IMR-90 (cell line): ENCODE data around the gene EMID1. TPM values are rescaled to one million over a fixed set of nuclear protein-coding genes. Genes with fewer than 3 reads are reported as not detected.
A peak's percentile ranks its signal among the peaks of the same experiment; 100 is the strongest.

Source experiments
- ATAC-seq: fragments of 200-7000 bp; cut with Tn5 transposase; 2 replicates; pipeline ENCODE4 v1.9.1; 2020; ENCODE audit warnings: low read depth, mild to moderate bottlenecking, moderate library complexity
- BruUV-seq: library from RNA; stranded (reverse); fragments of 400-500 nt; replicated peaks from 2 replicates; lab custom pipeline; 2021; lab: Mats Ljungman, UMichigan
- CTCF ChIA-PET: fragments of 300-600 bp; formaldehyde crosslinking; extraction: SDS; loops from one replicate; lab custom pipeline; 2021; ENCODE audit warnings: antibody characterized with exemption; lab: Yijun Ruan, JAX
- POLR2A ChIA-PET: fragments of 300-600 bp; sonication (Branson Sonifier 250); formaldehyde crosslinking; loops from one replicate; lab custom pipeline; 2022; ENCODE audit warnings: antibody characterized with exemption; ENCODE audit not compliant: unreplicated experiment; lab: Charles Lee
- DNase-seq: peaks from one replicate; pipeline ENCODE4 v3.0.0; 2013
- H2AFZ ChIP-seq: replicated peaks from 2 replicates; pipeline ENCODE3; 2013; ENCODE audit warnings: low read length, mild to moderate bottlenecking; ENCODE audit not compliant: poor library complexity
- H2AK5ac ChIP-seq: 2 replicates; pipeline ENCODE4 v1.6.1; 2013; ENCODE audit warnings: low read depth, low read length, inconsistent platforms
- H2AK9ac ChIP-seq: replicated peaks from 2 replicates; pipeline ENCODE3; 2013; ENCODE audit warnings: mild to moderate bottlenecking, low read depth, low read length, moderate library complexity; ENCODE audit not compliant: poor library complexity
- H2BK120ac ChIP-seq: 2 replicates; pipeline ENCODE4 v1.6.1; 2013; ENCODE audit warnings: low read depth, low read length, inconsistent platforms
- H2BK15ac ChIP-seq: 3 replicates; pipeline ENCODE4 v1.6.1; 2013; ENCODE audit warnings: low read depth, low read length, inconsistent platforms
- H2BK20ac ChIP-seq: 2 replicates; pipeline ENCODE4 v1.6.1; 2013; ENCODE audit warnings: low read depth, mild to moderate bottlenecking, inconsistent platforms, low read length, moderate library complexity
- H2BK5ac ChIP-seq: 2 replicates; pipeline ENCODE4 v1.6.1; 2013; ENCODE audit warnings: mild to moderate bottlenecking, low read depth, low read length, inconsistent platforms; ENCODE audit not compliant: poor library complexity, severe bottlenecking
- H3K14ac ChIP-seq: replicated peaks from 2 replicates; pipeline ENCODE4 v1.6.1; 2013; ENCODE audit warnings: low read depth, low read length, inconsistent platforms
- H3K18ac ChIP-seq: 2 replicates; pipeline ENCODE4 v1.6.1; 2013; ENCODE audit warnings: low read depth, low read length, control low read depth
- H3K23ac ChIP-seq: 2 replicates; pipeline ENCODE4 v1.6.1; 2013; ENCODE audit warnings: low read depth, low read length, inconsistent platforms
- H3K27ac ChIP-seq: 2 replicates; pipeline ENCODE4 v1.5.1; 2013; ENCODE audit warnings: mild to moderate bottlenecking, control low read depth, low read length; ENCODE audit not compliant: insufficient read depth
- H3K27me3 ChIP-seq: 2 replicates; pipeline ENCODE4 v1.6.1; 2013; ENCODE audit warnings: low read length; ENCODE audit not compliant: control insufficient read depth, insufficient read depth
- H3K36me3 ChIP-seq: 2 replicates; pipeline ENCODE4 v1.6.1; 2013; ENCODE audit warnings: low read length, mixed read lengths; ENCODE audit not compliant: control insufficient read depth, insufficient read depth
- H3K4ac ChIP-seq: 2 replicates; pipeline ENCODE4 v1.6.1; 2013; ENCODE audit warnings: low read depth, low read length, inconsistent platforms
- H3K4me1 ChIP-seq: 2 replicates; pipeline ENCODE4 v1.6.1; 2013; ENCODE audit warnings: low read length, mixed read lengths; ENCODE audit not compliant: control insufficient read depth, insufficient read depth
- H3K4me2 ChIP-seq: 2 replicates; pipeline ENCODE4 v1.6.1; 2013; ENCODE audit warnings: low read depth, mild to moderate bottlenecking, control low read depth, low read length, moderate library complexity
- H3K4me3 ChIP-seq: 2 replicates; pipeline ENCODE4 v1.5.1; 2013; ENCODE audit warnings: low read depth, mild to moderate bottlenecking, control low read depth, low read length, moderate library complexity; ENCODE audit not compliant: insufficient read depth
- H3K56ac ChIP-seq: 2 replicates; pipeline ENCODE4 v1.6.1; 2013; ENCODE audit warnings: low read length, inconsistent platforms; ENCODE audit not compliant: insufficient read depth; ENCODE audit errors: extremely low read depth
- H3K79me1 ChIP-seq, 2 experiments: 2 replicates each; pipeline ENCODE4 v1.6.1; 2013; ENCODE audit warnings: low read length in 2 of 2, inconsistent platforms in 1 of 2, low read depth in 1 of 2
- H3K9ac ChIP-seq: 2 replicates; pipeline ENCODE4 v1.6.1; 2013; ENCODE audit warnings: low read depth, low read length, control low read depth
- H3K9me1 ChIP-seq: 2 replicates; pipeline ENCODE4 v1.6.1; 2013; ENCODE audit warnings: low read length, inconsistent platforms; ENCODE audit not compliant: insufficient read depth
- H3K9me3 ChIP-seq: 2 replicates; pipeline ENCODE4 v1.6.1; 2013; ENCODE audit warnings: low read length; ENCODE audit not compliant: control insufficient read depth, insufficient read depth
- H4K20me1 ChIP-seq: 2 replicates; pipeline ENCODE4 v1.6.1; 2013; ENCODE audit warnings: low read length, inconsistent platforms; ENCODE audit not compliant: insufficient read depth
- H4K5ac ChIP-seq: 2 replicates; pipeline ENCODE4 v1.6.1; 2013; ENCODE audit warnings: mild to moderate bottlenecking, low read depth, low read length, control low read depth
- H4K8ac ChIP-seq, 2 experiments: 2 replicates each; pipeline ENCODE4 v1.6.1; 2013; ENCODE audit warnings: low read depth in 2 of 2, low read length in 2 of 2, control low read depth in 1 of 2, inconsistent platforms in 1 of 2
- H4K91ac ChIP-seq: 2 replicates; pipeline ENCODE4 v1.6.1; 2013; ENCODE audit warnings: low read depth, low read length, inconsistent platforms; ENCODE audit not compliant: insufficient read depth
- RCOR1 ChIP-seq: IDR thresholded peaks from 2 replicates; pipeline ENCODE4 v1.6.1; 2012; ENCODE audit warnings: mild to moderate bottlenecking, low read length, improper control_type of control experiment; ENCODE audit not compliant: insufficient replicate concordance
- USF2 ChIP-seq: fragments of 150-350 bp; IDR thresholded peaks from 2 replicates; pipeline ENCODE4 v1.6.1; 2017; ENCODE audit warnings: mild to moderate bottlenecking, antibody characterized with exemption, low read length, low read depth
- WGBS, 2 experiments: methylation state at CpG; one replicate each; pipeline versions ENCODE4 v1.1.5 to v1.1.7; 2013; ENCODE audit warnings: missing lambda C conversion rate in 2 of 2; ENCODE audit not compliant: insufficient read length in 1 of 2; ENCODE audit errors: extremely low coverage in 2 of 2; 5-methylcytosine and 5-hydroxymethylcytosine counted together
- dilution Hi-C: fragments of 300-500 bp; cut with HindIII; formaldehyde crosslinking; loops from one replicate; pipeline ENCODE4 v1.14.3; 2018; ENCODE audit warnings: low sequenced_read_pairs; ENCODE audit not compliant: unreplicated experiment
- in situ Hi-C: fragments of 300-500 bp; cut with MboI; formaldehyde crosslinking; loops from 3 replicates; pipeline ENCODE4 v1.14.3; 2019; ENCODE audit warnings: low sequenced_read_pairs, inconsistent platforms, mixed read lengths
- intact Hi-C: fragments of 100-400 bp; cut with micrococcal nuclease; formaldehyde crosslinking; loops from 2 replicates; pipeline ENCODE4 v1.10.0; 2022
- polyA plus RNA-seq, 3 experiments: library from polyadenylated mRNA; depleted of rRNA; stranded (reverse); fragments of >200 nt; gene quantifications; 2 replicates each; pipeline ENCODE4 v1.2.3, GENCODE V29; 2012; ENCODE audit warnings: low replicate concordance in 1 of 3
- total RNA-seq: library from RNA; depleted of rRNA; stranded (reverse); fragments of >200 nt; gene quantifications from 2 replicates; pipeline ENCODE4 v1.2.3, GENCODE V29; 2012

Gene EMID1
- total and polyA plus RNA-seq, 2 of the 4 experiments (the other 2 are of a cell fraction), result 0.54 to 1.3 TPM

- H3K23ac ChIP-seq, result no peak overlapping the region
- no peak for TF ChIP-seq RCOR1
- peak; percentile 47; the same call in 1 of the 2 replicates for TF ChIP-seq USF2
- no peak overlapping the region for H2AK9ac ChIP-seq
- no peak overlapping the region for H3K4me2 ChIP-seq
- peaks cover 2% of the 10 kb centered on the region for H3K27me3 ChIP-seq
- no TSS peak for BruUV-seq
- H3K9me1 ChIP-seq, result no peaks in the 10 kb centered on the region
- no peak overlapping the region for H3K18ac ChIP-seq
- H3K4ac ChIP-seq, result no peak overlapping the region
- DNase-seq, result no peak
- WGBS, 2 experiments, result 92% methylated on average over 5 of the region's 11 CpGs; no CpG with 5 or more reads in 1 of the 2 experiments
- H2AK5ac ChIP-seq, result no peak overlapping the region
- no peaks in the 10 kb centered on the region for H3K36me3 ChIP-seq
- H2BK120ac ChIP-seq, result no peak overlapping the region
- intact Hi-C loops (loop anchor here (10.0 kb wide), 1 partner anchor 553 kb away; no protein-coding TSS in a partner anchor), dilution Hi-C loops (no loop called here), in situ Hi-C loops (no loop called here)
- peak overlapping the region; percentile 32 for H2AFZ ChIP-seq
- no peaks in the 10 kb centered on the region for H3K79me1 ChIP-seq
- H2BK15ac ChIP-seq, result no peak overlapping the region
- no peak overlapping the region for H3K14ac ChIP-seq
- no peak overlapping the region for H4K5ac ChIP-seq
- H3K4me3 ChIP-seq, result no peak overlapping the region
- H2BK20ac ChIP-seq, result no peak overlapping the region
- no peak overlapping the region for H2BK5ac ChIP-seq
- no peak for ATAC-seq
- no peak overlapping the region for H4K91ac ChIP-seq
- H3K56ac ChIP-seq, result no peak overlapping the region
- no peak overlapping the region for H4K8ac ChIP-seq
- ChIA-PET CTCF (no interaction called here), POLR2A (no interaction called here)
- no peaks in the 10 kb centered on the region for H3K9me3 ChIP-seq
- no peak overlapping the region for H3K9ac ChIP-seq
- no peak overlapping the region for H3K27ac ChIP-seq
- no peaks in the 10 kb centered on the region for H4K20me1 ChIP-seq
- no peaks in the 10 kb centered on the region for H3K4me1 ChIP-seq
Measured at GRCh38 chr22:29157759-29158535, 47.7 kb upstream of the EMID1 start.
